Liver (tissue), 9 donors: Measurements from ENCODE around the gene IL13. TPM values are rescaled to one million over a fixed set of nuclear protein-coding genes. Genes with fewer than 3 reads are reported as not detected.

Source experiments
- DNase-seq: peaks from one replicate; pipeline ENCODE4 v3.0.0-alpha.2; 2017; ENCODE audit warnings: low spot score
- H3K27ac ChIP-seq, 2 donors: one replicate each; pipeline ENCODE4 v1.7.0; 2013; ENCODE audit warnings: inconsistent platforms in 2 of 2, low read length in 2 of 2, control low read depth in 1 of 2, low read depth in 1 of 2, mild to moderate bottlenecking in 1 of 2
- H3K27me3 ChIP-seq, 4 donors: one replicate each; pipeline versions ENCODE4 v1.6.1 to v1.7.0; 2013; ENCODE audit warnings: low read length in 3 of 4, inconsistent platforms in 1 of 4, mild to moderate bottlenecking in 1 of 4, moderate library complexity in 1 of 4; ENCODE audit not compliant: control insufficient read depth in 4 of 4, insufficient read depth in 4 of 4
- H3K36me3 ChIP-seq, 4 donors: one replicate each; pipeline versions ENCODE4 v1.6.1 to v1.7.0; 2013; ENCODE audit warnings: low read length in 3 of 4, mild to moderate bottlenecking in 3 of 4, low read depth in 1 of 4, moderate library complexity in 1 of 4; ENCODE audit not compliant: control insufficient read depth in 4 of 4, insufficient read depth in 3 of 4
- H3K4me1 ChIP-seq, 4 donors: one replicate each; pipeline versions ENCODE4 v1.6.1 to v1.7.0; 2013; ENCODE audit warnings: low read length in 3 of 4, mild to moderate bottlenecking in 3 of 4, moderate library complexity in 1 of 4; ENCODE audit not compliant: control insufficient read depth in 4 of 4, insufficient read depth in 4 of 4
- H3K4me3 ChIP-seq, 3 donors: one replicate each; pipeline versions ENCODE4 v1.6.1 to v1.7.0; 2013; ENCODE audit warnings: low read length in 3 of 3, control low read depth in 1 of 3, low read depth in 1 of 3, mild to moderate bottlenecking in 1 of 3
- H3K9ac ChIP-seq, 2 donors: one replicate each; pipeline ENCODE4 v1.7.0; 2013; ENCODE audit warnings: low read length in 2 of 2, mild to moderate bottlenecking in 2 of 2, moderate library complexity in 2 of 2, control low read depth in 1 of 2, low read depth in 1 of 2
- H3K9me3 ChIP-seq, 4 donors: one replicate each; pipeline versions ENCODE4 v1.6.1 to v1.7.0; 2013; ENCODE audit warnings: low read length in 3 of 4; ENCODE audit not compliant: control insufficient read depth in 4 of 4
- CTCF ChIP-seq: fragments of 150-350 bp; IDR thresholded peaks from 2 replicates; pipeline ENCODE4 v1.5.1; 2017; ENCODE audit warnings: improper control_type of control experiment, low read depth, low read length; ENCODE audit not compliant: missing input control
- EGR1 ChIP-seq, 2 donors: IDR thresholded peaks; 2 replicates each; pipeline ENCODE4 v1.6.1; 2016 to 2018; ENCODE audit warnings: antibody characterized with exemption in 2 of 2, low read depth in 2 of 2
- FOXA1 ChIP-seq: IDR thresholded peaks from 2 replicates; pipeline ENCODE4 v1.6.1; 2016; ENCODE audit warnings: antibody characterized with exemption
- FOXA2 ChIP-seq: IDR thresholded peaks from 2 replicates; pipeline ENCODE4 v1.6.1; 2016; ENCODE audit warnings: antibody characterized with exemption
- GABPA ChIP-seq, 2 donors: IDR thresholded peaks in 1 of 2; conservative IDR thresholded peaks in 1 of 2; 2 replicates each; pipeline ENCODE4 v1.6.1; 2016; ENCODE audit warnings: antibody characterized with exemption in 2 of 2, mild to moderate bottlenecking in 1 of 2, moderate library complexity in 1 of 2
- HNF4A ChIP-seq, 2 donors: conservative IDR thresholded peaks; 2 replicates each; pipeline ENCODE4 v1.6.1; 2016; ENCODE audit warnings: antibody characterized with exemption in 2 of 2, mild to moderate bottlenecking in 2 of 2
- HNF4G ChIP-seq: IDR thresholded peaks from 2 replicates; pipeline ENCODE4 v1.6.1; 2016; ENCODE audit warnings: antibody characterized with exemption
- JUND ChIP-seq, 2 donors: IDR thresholded peaks; 2 replicates each; pipeline ENCODE4 v1.6.1; 2016; ENCODE audit warnings: antibody characterized with exemption in 2 of 2
- NR2F2 ChIP-seq: IDR thresholded peaks from 2 replicates; pipeline ENCODE4 v1.6.1; 2016; ENCODE audit warnings: antibody characterized with exemption
- RAD21 ChIP-seq, 2 donors: IDR thresholded peaks; 2 replicates each; pipeline ENCODE4 v1.6.1; 2016; ENCODE audit warnings: antibody characterized with exemption in 2 of 2, mild to moderate bottlenecking in 2 of 2
- RXRA ChIP-seq, 2 donors: IDR thresholded peaks; 2 replicates each; pipeline ENCODE4 v1.6.1; 2017 to 2018; ENCODE audit warnings: antibody characterized with exemption in 2 of 2, mild to moderate bottlenecking in 1 of 2
- SP1 ChIP-seq: IDR thresholded peaks from 2 replicates; pipeline ENCODE4 v1.6.1; 2018; ENCODE audit warnings: antibody characterized with exemption, mild to moderate bottlenecking
- TAF1 ChIP-seq: conservative IDR thresholded peaks from 2 replicates; pipeline ENCODE4 v1.6.1; 2016; ENCODE audit warnings: antibody characterized with exemption, mild to moderate bottlenecking
- YY1 ChIP-seq: IDR thresholded peaks from 2 replicates; pipeline ENCODE4 v1.6.1; 2016; ENCODE audit warnings: antibody characterized with exemption, mild to moderate bottlenecking
- WGBS: extraction: QIAGEN DNeasy Blood & Tissue Kit; methylation state at CpG from one replicate; pipeline ENCODE4 v1.1.7; 2013; 5-methylcytosine and 5-hydroxymethylcytosine counted together
- polyA plus RNA-seq, 2 donors: library from polyadenylated mRNA; stranded (reverse) in 1 of 2; unstranded in 1 of 2; fragments of 200-250 nt in 1 of 2; fragments of >200 nt in 1 of 2; fragmentation: Nextera tagmentation in 1 of 2; extraction: Ambion mirVana in 1 of 2; gene quantifications; one replicate each; pipeline versions ENCODE4 v1.2.1 to v1.2.3, GENCODE V29; 2013 to 2015
- total RNA-seq, 2 donors: library from RNA; depleted of rRNA; stranded (reverse); fragments of >200 nt; gene quantifications; one replicate each; pipeline ENCODE4 v1.2.3, GENCODE V29; 2014
- TF ChIP-seq, protein P1 (sequence below): IDR thresholded peaks from 2 replicates; pipeline ENCODE4 v1.6.1; 2016; ENCODE audit warnings: antibody characterized with exemption
- TF ChIP-seq, protein P2 (sequence below): IDR thresholded peaks from 2 replicates; pipeline ENCODE4 v1.6.1; 2016; ENCODE audit warnings: antibody characterized with exemption
- donor health status: healthy.
- donor health status: healthy.
- donor health status: healthy.
- donor health status: healthy.
- donor health status: healthy.

Gene IL13
- total and polyA plus RNA-seq, 4 donors = not detected

DNA sequence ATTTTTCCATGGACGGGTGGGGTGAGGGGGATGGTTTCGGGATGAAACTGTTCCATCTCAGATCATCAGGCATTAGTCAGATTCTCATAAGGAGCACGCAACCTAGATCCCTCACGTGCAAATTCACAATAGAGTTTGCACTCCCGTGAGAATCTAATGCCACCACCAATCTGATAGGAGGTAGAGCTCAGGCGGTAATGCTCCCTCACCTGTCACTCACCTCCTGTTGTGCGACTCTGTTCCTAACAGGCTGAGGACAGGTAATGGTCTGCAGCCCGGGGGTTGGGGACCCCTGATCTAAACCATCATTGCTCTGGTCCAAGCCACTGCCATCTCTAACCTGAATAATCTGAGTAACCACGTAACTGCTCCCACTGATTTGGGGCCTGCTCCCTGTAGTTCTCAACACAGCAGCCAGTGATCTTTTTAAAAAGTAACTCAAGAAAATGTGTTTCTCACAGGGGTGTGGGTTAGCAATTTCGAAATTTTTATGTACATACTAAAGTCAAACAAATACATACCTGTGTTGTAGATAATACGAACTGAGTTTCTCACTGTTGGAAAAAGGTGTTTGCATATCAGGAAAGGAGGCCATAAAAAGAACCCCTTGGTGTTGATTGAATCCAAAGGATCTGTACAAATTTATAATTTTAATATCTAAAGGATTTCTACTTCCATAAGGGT lies 11.2 kb upstream of the IL13 start:
- Histone ChIP-seq H3K27ac (no peak overlapping the region), H3K36me3 (peaks cover 0 to 16% (median 10%) of the 10 kb centered on the region in 4 donors), H3K9me3 (peaks cover 0 to 2% (median 0%) of the 10 kb centered on the region in 4 donors), H3K27me3 (no peaks in the 10 kb centered on the region), H3K9ac (no peak overlapping the region), H3K4me1 (no peaks in the 10 kb centered on the region), H3K4me3 (no peak overlapping the region)
- WGBS = 74% methylated on average over 11 of the region's 11 CpGs
- TF ChIP-seq CTCF = no peak
- no peak for TF ChIP-seq RXRA (IDR thresholded peaks at IDR 0.05)
- TF ChIP-seq, protein P1, sequence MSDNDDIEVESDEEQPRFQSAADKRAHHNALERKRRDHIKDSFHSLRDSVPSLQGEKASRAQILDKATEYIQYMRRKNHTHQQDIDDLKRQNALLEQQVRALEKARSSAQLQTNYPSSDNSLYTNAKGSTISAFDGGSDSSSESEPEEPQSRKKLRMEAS = no peak
- no peak for TF ChIP-seq HNF4A (conservative IDR thresholded peaks at IDR 0.05)
- no peak for TF ChIP-seq FOXA1
- no peak for TF ChIP-seq RAD21 (IDR thresholded peaks at IDR 0.05)
- TF ChIP-seq GABPA (IDR thresholded peaks at IDR 0.05 in 1 of 2, conservative IDR thresholded peaks at IDR 0.05 in 1 of 2) = no peak
- TF ChIP-seq, protein P2, sequence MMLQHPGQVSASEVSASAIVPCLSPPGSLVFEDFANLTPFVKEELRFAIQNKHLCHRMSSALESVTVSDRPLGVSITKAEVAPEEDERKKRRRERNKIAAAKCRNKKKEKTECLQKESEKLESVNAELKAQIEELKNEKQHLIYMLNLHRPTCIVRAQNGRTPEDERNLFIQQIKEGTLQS = no peak
- no peak for TF ChIP-seq YY1
- DNase-seq = no peak

DNA sequence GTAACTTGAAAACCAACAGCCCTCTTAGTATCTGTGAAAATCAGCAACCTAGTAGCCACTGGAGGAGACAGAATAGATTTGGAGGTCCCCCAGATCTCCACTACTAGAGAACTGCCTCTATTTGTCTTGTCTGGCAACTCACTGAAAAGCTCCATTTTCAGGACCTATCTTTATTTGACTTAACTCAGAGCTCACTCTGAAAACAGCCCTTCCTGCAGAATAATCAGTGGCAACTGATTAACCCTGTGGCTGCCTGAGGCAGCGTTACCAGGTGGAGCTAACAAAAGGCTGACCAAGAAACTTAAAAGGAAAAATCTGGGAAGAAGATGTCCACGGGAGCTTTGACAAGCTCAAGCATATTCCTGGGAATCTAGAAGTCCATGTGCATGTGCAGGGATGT lies 10.5 kb upstream of the IL13 start:
- no peaks in the 10 kb centered on the region for H3K27me3 ChIP-seq
- no peak for DNase-seq
- peaks cover 0 to 9% (median 9%) of the 10 kb centered on the region in 4 donors for H3K36me3 ChIP-seq
- H3K9me3 ChIP-seq = peaks cover 0 to 2% (median 0%) of the 10 kb centered on the region in 4 donors
- TF ChIP-seq RAD21 (IDR thresholded peaks at IDR 0.05) (no peak), HNF4A (conservative IDR thresholded peaks at IDR 0.05) (no peak), TAF1 (no peak)
- TF ChIP-seq, protein P2 = no peak
- H3K9ac ChIP-seq = no peak overlapping the region
- WGBS = 64% methylated on average over 2 of the region's 2 CpGs
- no peaks in the 10 kb centered on the region for H3K4me1 ChIP-seq
- H3K27ac ChIP-seq = no peak overlapping the region
- no peak overlapping the region for H3K4me3 ChIP-seq

DNA sequence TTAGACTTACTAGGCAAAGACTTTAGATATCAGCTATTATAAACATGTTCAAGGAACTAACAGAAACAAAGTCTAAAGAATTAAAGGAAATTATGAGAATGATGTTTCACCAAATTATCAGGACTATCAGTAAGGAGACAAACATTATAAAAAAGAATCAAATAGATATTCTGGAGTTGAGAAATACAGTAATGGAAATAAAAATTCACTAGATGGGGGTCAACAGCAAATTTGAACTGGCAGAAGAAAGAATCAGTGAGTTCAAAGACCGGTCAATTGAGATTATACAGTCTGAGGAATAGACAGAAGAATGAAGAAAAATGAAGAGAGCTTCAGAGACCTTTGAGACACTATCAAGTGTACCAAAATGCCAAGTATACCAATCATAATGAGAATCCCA lies 9.6 kb upstream of the IL13 start:
- peaks cover 0 to 2% (median 0%) of the 10 kb centered on the region in 4 donors for H3K9me3 ChIP-seq
- no peak overlapping the region for H3K27ac ChIP-seq
- TF ChIP-seq, protein P2 = no peak
- TF ChIP-seq TAF1 (no peak), RAD21 (IDR thresholded peaks at IDR 0.05) (no peak), CTCF (no peak), HNF4A (conservative IDR thresholded peaks at IDR 0.05) (no peak), HNF4G (no peak), RXRA (IDR thresholded peaks at IDR 0.05) (no peak), FOXA1 (no peak), GABPA (IDR thresholded peaks at IDR 0.05 in 1 of 2, conservative IDR thresholded peaks at IDR 0.05 in 1 of 2) (no peak), FOXA2 (no peak), EGR1 (IDR thresholded peaks at IDR 0.05; ENCODE audit: low read depth in 2 of 2) (no peak), JUND (IDR thresholded peaks at IDR 0.05) (no peak), NR2F2 (no peak), SP1 (no peak)
- no peaks in the 10 kb centered on the region for H3K27me3 ChIP-seq
- no peaks in the 10 kb centered on the region for H3K4me1 ChIP-seq
- H3K4me3 ChIP-seq = no peak overlapping the region
- DNase-seq = no peak
- 99% methylated on average over 1 of the region's 1 CpG for WGBS
- H3K9ac ChIP-seq = no peak overlapping the region
- peaks cover 0 to 2% (median under 1%) of the 10 kb centered on the region in 4 donors for H3K36me3 ChIP-seq
